Measurements from ENCODE around the gene SULT1E1.

SULT1E1 gene

GRCh38 chr4:69793732-69794131 lies 66.2 kb downstream of the SULT1E1 start:
- no peak for DNase-seq (ENCODE audit: low read depth in 2 of 2)
